Erythroblast (primary cell): ENCODE data around the gene CCDC6.
"Not testable (repeated sequence)": the region's sequence is repeated elsewhere in the genome, so short reads cannot be mapped to it uniquely, and the experiment has no call there.

Source experiments
- DNase-seq, 2 experiments: peaks; one replicate each; lab custom pipeline; 2025; lab: John Stamatoyannopoulos, UW
- GATA1 ChIP-seq: IDR thresholded peaks from 2 replicates; pipeline ENCODE4 v1.6.1; 2011; ENCODE audit warnings: low read depth, mild to moderate bottlenecking, control low read depth, low read length, moderate library complexity
- POLR2A ChIP-seq: IDR thresholded peaks from 2 replicates; pipeline ENCODE4 v1.6.1; 2011; ENCODE audit warnings: mild to moderate bottlenecking, low read length

The CCDC6 gene

GRCh38 chr10:59745163-59745650, 161.1 kb downstream of the CCDC6 start:
- TF ChIP-seq POLR2A (no peak), GATA1 (no peak)
- DNase-seq, result peak; percentile 9 to 65

GRCh38 chr10:59744762-59745161, 161.6 kb downstream of the CCDC6 start:
- DNase-seq, result peak; percentile 17 to 64

GRCh38 chr10:59744156-59744555, 162.2 kb downstream of the CCDC6 start:
- DNase-seq, result not testable (repeated sequence)

- TF ChIP-seq GATA1, result no peak
- TF ChIP-seq POLR2A, result no peak
- no peak for DNase-seq
Observed at GRCh38 chr10:59741583-59741982, 164.8 kb downstream of the CCDC6 start.

GRCh38 chr10:59741048-59741447, 165.3 kb downstream of the CCDC6 start:
- no peak for TF ChIP-seq GATA1
- no peak for TF ChIP-seq POLR2A
- DNase-seq, result no peak
